GM18499 (cell line): Measurements from ENCODE around the gene G3BP2.
"Not testable (repeated sequence)": the region's sequence is repeated elsewhere in the genome, so short reads cannot be mapped to it uniquely, and the experiment has no call there.

ENCODE experiments used
- ATAC-seq: cut with Tn5 transposase; IDR thresholded peaks from one replicate; pipeline ENCODE4 v1.9.1; 2021; ENCODE audit warnings: moderate number of reproducible peaks; ENCODE audit not compliant: insufficient read depth, unreplicated experiment

G3BP2 gene

GRCh38 chr4:75673027-75673958 is at the start of gene G3BP2:
TSS of gene G3BP2 (minus strand) at chr4:75673411. CDS start at chr4:75662025, 11,386 bp downstream.
- peak; percentile 89 for ATAC-seq

- ATAC-seq = no peak
Measured at GRCh38 chr4:75722417-75722816, 49.2 kb upstream of the G3BP2 start.

DNA sequence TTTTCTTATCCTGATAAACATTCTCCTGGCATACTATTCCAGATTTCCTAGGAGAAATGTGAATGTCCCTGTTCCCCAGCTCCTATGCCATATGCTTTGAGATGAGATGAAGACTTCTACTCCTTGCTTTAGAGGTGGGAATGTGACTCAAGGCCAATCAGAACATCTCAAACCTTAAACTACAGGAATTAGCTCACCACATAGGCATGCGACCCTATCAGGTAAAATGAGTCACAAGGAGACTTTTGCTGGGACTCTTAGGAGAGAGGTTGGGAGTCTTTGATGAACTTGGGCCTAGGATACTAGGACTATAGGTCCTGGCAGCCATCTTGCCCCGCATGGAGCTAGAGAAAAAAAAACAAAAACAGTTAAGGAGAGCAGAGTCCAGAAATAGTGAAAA is 45.3 kb upstream of the G3BP2 start:
- no peak for ATAC-seq

DNA sequence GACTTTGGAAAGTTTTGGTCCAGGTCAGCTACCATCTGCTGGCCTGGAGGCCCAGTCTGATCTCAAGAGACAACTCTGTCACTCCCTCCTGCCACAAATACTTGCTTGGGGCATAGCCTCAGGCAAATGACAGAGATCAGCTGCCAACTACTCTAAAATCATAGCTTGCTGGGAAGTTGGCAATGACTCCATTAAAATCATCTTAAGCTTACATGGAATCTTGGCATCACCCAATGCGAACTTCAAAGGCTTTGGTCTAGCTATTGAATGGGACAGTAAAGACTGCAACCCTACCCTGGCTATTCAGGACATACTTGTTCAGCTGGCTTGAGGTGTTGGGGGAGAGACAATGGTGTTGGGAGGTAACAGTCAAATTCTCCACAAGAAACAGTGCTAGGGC is 44.2 kb upstream of the G3BP2 start:
- no peak for ATAC-seq

- ATAC-seq = not testable (repeated sequence)
Measured at GRCh38 chr4:75716054-75716453, 42.8 kb upstream of the G3BP2 start.

GRCh38 chr4:75715105-75715799 is 42.0 kb upstream of the G3BP2 start:
- no peak for ATAC-seq

DNA sequence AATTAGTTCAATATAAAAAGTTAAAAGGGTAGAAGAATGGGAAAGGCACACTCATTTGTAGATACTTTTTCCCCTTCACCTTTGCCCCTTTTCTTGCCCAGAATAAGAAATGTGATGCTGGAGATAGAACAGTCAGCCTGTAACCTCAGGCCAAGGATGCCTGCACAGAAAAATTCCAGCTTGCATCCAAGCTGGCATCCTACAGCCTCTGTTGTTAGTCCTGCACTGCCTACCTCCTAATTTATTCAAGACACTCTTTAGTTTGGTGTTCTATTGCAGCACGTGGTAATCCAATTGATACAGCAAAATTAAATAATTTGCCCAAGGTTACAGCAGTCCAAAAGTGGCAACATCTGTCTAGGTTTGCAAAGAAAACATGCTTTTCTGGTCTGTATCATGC is 41.5 kb upstream of the G3BP2 start:
- no peak for ATAC-seq

- ATAC-seq = no peak
Measured at GRCh38 chr4:75714011-75714410, 40.8 kb upstream of the G3BP2 start.

DNA sequence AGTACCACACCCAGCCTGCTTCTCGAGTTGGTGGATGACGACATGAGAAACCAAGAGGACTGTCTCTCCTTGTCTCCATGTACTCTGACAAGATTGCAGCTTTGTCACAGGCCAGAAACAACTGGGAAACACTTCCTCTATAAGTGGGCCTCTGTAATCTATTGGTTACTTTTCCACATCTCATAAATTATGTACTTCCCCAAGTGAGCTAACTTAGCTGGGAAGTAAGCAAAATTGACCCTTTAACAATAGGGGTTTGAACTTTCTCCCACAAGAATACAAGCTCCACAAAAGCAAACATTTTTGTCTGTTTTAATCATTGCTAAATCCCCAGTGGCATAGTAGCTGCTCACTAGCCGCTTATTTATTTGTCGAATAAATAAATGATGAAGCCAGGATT is 37.0 kb upstream of the G3BP2 start:
- no peak for ATAC-seq

DNA sequence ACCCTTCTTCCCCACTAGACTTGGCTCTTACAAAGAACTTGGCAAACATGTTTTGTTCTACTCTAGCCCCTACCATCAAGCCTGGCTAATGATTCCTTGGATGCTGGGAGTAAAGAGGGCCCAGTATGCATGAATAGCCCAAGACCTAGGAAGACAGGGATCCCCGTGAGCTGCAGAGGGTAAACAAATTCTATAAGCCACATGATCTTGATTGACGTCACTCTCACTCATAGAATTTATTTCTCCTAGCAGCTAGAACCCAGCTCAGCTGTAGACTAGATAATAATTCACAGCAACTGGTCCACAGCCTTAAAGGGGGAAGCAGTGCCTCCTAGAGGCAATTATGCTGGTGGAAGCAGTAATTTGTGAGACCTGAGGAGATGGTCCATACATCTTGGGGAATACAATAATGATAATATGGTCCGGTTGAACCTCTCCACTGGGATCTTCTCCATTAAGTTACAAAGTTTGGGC is 35.0 kb upstream of the G3BP2 start:
- peak; percentile 76 for ATAC-seq

GRCh38 chr4:75705198-75705977 is 32.2 kb upstream of the G3BP2 start:
- no peak for ATAC-seq

DNA sequence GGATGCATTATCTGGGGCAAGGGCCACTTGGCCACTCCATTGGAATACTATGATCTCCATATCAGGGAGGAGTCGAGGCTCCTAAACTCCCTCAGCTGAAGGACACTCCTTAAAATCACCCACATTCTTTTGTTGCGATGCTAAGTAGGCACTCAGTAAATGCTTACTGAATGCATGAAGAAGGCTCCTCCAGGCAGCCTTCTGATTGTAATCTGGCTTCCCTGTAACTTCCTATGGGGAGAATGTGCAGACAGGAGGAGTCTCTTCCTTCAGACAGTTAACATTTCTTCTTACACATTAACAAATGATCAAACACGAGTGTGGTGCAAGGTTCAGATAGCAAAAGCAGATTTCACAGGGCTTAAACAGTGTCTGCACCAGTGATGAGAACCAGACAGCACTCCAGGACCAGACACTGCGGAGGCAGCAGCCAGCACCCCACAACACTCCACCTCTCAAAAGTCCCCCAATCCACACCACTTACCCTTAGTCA is 29.8 kb upstream of the G3BP2 start:
- ATAC-seq = no peak

DNA sequence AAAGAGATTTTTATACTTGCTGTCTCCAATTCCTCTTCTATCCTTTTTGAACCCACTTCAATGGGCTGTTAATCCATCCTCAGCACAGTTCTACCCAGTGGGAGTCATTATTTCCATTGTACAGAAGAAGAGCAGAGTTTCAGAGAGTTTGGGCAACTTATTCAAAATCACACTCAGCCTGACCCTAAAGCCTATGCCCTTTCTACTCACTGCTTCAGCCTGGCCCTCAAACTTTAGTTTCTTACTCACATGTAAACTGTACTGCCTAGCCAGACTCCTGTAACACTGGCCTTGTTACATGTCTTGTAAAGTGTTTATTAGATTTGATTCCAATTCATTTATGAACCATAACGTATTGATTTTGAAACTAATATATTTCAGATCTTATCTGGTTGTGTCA is 26.1 kb upstream of the G3BP2 start:
- no peak for ATAC-seq

- ATAC-seq = peak; percentile 22
Measured at GRCh38 chr4:75698963-75699228, 25.7 kb upstream of the G3BP2 start.

DNA sequence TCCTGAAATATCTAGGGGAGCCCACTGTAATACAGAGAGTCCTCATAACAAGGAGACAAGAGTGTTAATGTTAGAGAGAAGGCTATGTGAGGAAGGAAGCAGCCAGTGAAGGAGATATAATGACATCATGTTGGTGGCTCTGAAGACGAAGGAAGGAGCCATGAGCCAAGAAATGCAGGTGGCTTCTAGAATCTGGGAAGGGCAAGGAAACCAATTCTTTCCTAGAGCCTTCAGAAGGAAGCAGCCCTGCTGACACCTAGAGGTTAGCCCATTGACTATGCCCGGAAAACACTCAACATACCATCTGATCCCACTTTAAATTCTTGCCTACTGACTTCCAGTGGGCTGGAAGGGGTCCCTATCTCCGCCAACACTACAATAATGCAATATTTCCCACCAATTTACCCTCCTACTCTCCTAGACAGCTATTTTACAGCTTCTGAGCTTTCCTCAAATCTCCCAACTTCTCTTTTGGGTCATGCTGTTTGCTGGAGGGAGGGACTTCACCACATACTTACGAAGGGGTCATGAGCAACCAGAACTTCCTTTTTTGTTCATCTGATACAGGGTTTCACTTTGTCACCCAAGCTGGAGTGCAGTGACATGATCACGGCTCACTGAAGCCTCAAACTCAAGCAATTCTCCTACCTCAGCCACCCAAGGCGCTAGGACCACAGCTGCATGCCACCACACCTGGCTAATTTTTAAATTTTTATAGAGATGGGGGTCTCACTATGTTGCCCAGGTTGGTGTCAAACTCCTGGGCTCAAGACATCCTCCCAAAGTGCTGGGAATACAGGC is 25.2 kb upstream of the G3BP2 start:
- ATAC-seq = peak; percentile 87

GRCh38 chr4:75696581-75696980 is 23.4 kb upstream of the G3BP2 start:
- ATAC-seq = no peak

DNA sequence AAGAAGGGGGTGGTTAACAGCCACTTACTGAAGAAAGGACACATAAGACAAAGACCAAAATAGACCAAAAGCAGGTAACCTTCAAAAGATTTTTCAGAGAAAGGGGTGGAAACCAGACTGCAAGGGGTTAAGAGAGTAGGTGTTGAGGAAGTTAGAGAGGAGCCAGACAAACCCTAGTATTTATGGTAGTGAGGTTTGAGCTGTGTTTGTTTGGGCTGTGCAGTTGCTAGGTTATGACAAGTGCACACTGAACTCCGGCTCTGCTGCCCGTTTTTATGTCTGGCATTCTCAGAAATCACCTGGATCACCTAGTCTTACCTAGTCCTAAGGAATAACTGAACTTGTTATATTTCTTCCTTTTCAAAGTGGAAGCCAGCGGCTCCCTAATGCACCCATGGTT is 22.9 kb upstream of the G3BP2 start:
- ATAC-seq = no peak

- ATAC-seq = not testable (repeated sequence)
Measured at GRCh38 chr4:75692066-75692465, 18.9 kb upstream of the G3BP2 start.

DNA sequence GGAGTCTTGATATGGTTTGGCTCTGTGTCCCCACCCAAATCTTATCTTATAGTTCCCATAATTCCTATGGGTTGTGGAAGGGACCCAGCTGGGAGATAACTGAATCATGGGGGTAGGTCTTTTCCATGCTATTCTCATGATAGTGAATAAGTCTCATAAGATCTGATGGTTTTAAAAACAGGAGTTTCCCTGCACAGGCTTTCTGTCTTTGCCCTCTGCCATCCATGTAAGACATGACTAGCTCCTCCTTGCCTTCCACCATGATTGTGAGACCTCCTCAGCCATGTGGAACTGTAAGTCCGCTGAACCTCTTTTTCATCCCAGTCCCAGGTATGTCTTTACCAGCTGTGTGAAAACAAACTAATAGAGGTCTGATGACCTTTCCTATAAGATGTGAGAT is 13.9 kb upstream of the G3BP2 start:
- ATAC-seq = not testable (repeated sequence)

DNA sequence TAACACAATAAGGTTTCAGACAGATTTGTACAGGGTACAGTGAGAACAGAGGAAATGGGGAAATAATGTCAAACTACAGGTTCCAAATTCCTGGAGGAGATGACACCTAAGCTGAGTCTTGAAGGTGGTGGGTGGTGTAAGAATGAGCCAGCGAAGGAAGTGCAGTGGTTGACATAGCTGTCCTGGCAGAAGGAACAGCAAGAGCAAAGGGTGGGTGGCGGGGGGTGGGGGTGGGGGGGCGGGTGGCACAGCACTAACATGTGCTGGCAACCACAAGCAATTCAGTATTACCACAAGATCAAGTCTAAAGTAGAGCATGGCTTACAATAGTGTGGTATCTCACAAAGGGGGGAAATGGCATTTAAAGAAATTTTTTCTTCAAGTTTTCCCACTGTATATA is 13.1 kb upstream of the G3BP2 start:
- ATAC-seq = no peak
